ELR (cell line): ENCODE results near the gene PRODH2.
A peak's percentile ranks its signal among the peaks of the same experiment; 100 is the strongest.
"Not testable (repeated sequence)": the region's sequence is repeated elsewhere in the genome, so short reads cannot be mapped to it uniquely, and the experiment has no call there.

Experiments
- DNase-seq: peaks from one replicate; pipeline ENCODE4 v3.0.0-alpha.2; 2015; ENCODE audit warnings: low read depth

The PRODH2 gene

DNA sequence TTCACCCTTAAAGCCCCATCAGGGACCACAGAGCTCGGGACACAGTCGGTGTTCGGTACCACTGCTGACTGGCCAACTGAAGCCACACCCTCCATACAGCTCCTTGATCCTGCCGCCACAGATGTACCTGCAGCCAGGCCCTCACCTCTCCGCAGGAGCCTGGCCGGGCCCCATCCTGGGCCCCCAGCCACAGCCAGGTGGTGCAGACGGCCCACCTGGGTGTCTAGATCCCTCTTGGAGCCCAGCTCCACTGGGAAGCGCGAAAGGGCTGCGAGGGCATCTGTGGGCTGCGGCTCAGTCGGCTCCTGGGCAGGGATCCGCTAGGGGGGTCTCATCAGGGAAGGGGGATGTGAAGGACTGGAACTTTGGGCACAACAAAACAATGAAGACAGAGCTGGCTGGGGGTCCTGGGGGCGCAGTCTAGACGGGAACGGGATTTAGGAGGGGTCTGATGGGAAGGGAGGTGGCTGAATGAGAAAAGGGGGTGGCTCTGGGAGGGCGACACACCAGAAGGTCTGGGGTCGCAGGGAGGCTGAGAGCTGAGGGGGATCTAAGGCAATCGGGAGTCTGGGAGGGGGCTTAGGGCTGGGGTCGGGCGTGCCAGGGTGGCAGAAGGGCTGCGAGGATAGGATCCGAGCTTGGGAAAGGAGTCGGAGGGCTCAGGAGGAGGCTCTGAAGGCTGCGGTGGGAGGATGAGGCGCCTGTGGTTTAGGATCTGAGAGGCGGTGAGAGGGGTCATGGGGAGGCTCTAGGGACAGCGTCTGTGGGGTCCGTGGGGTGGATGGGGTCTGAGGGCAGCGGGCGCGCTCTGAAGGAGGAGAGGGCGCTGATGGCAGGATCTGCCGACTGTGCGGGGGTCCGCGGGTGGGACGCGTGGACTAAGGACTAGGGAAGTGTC lies 15.8 kb downstream of the PRODH2 start:
- DNase-seq, result no peak

DNA sequence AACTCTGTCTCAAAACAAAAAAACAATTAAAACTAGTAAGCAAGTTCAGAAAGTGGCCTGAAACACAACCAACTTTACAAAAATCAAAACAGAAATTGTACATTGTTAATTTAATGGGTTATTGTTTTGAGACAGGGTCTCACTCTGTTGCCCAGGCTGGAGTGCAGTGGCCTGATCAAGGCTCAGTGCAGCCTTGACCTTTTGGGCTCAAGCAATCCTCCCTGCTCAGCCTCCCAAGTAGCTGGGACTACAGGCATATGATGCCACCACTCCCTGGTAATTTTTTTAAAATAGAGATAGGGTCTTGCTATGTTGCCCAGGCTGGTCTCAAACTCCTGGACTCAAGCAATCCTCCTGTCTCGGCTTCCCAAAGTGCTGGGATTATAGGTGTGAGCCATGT lies 17.1 kb downstream of the PRODH2 start:
- not testable (repeated sequence) for DNase-seq

DNA sequence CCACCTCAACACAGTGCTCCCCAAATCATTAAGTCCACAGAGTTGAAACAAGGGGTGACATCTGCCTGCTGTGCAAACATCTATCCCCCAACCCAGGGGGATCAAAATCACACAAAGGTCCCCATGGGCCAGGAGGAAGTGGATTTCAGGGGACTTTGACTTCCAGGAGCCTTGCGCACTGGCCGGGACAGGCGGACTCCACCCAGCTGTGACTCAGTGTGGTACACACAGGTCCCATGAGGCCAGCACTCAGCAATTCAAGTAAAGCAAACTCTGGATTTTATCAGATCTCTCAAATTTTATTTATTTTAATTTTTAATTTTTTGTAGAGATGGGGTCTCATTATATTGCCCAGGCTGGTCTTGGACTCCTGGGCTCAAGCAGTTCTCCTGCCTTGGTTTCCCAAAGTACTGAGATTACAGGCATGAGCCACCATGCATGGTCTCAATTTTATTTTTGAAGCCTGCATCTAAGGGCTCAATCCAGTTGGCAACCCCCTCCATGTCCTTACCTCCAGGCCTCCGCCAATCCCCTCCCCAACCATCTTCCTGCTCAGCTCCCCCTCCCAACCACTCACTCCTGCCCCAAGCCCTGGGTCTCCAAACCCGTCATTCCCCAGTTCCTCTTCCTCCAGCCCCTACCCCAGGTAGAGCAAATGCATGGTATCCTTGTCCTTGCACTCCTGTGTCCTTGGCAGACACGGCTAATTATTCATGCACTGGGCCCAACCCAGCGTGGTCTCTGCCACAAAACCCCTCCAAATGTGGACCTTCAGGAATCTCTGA lies 19.1 kb downstream of the PRODH2 start:
- peak; percentile 34 for DNase-seq

DNA sequence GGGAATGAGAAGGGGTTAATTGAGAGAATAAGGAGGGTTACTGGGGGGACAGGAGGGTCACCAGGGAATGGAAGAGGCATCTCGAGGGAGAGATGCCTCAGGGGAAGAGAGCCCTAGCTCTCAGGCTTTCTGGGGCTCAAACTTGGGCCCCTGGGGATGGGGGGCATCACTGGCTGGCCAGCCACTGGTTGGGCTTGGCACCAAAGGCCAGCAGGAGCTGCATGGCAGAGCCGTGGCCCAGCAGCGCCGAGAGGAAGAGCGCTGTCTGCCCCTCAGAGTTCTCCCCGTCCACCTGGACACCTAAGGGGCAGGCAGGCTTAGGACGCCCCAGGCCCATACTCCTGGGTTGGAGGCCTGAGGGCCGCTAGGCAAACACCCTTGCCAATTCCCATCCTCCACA lies 19.8 kb downstream of the PRODH2 start:
- no peak for DNase-seq

DNA sequence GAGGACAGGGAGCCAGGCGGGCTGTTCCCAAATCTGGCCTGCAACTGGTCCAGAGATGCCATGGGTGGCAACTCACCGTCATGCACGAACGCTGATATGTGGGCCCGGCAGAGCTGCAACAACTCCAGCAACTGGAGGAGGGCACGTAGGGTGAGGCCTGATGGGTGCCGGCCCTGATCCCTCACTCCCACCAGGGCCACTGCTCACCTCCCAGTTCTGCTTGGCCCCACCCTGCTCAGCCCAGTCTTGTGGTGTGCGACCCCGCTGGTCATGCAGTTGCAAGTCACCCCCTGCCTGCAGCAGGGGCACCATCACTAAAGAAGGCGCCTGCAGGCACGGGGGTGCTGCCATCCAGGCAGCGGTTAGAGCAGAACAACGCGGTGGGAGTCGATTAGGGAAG lies 20.3 kb downstream of the PRODH2 start:
- no peak for DNase-seq

DNA sequence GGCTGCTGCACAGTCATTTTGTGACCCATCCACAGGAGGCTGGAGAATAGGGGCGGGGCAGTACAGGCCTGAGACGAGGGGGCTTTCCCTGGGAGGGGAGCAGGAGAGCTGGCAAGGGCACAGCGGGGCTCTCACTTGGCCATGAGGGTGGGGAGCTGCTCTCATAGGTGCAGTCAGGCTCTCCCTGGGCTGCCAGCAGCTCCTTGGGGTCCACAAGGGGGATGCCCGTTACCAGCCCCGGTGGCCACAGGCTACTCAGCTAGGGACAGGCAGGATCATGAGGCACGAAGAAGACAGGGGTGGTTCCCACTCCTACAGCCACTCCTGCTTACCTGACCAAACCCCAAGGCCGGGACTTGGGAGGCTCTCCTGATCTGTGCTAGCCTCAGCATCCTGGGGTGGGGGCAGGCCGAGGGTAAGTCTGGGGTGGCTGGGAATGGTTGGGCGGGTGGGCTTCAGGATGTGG lies 20.8 kb downstream of the PRODH2 start:
- no peak for DNase-seq

DNA sequence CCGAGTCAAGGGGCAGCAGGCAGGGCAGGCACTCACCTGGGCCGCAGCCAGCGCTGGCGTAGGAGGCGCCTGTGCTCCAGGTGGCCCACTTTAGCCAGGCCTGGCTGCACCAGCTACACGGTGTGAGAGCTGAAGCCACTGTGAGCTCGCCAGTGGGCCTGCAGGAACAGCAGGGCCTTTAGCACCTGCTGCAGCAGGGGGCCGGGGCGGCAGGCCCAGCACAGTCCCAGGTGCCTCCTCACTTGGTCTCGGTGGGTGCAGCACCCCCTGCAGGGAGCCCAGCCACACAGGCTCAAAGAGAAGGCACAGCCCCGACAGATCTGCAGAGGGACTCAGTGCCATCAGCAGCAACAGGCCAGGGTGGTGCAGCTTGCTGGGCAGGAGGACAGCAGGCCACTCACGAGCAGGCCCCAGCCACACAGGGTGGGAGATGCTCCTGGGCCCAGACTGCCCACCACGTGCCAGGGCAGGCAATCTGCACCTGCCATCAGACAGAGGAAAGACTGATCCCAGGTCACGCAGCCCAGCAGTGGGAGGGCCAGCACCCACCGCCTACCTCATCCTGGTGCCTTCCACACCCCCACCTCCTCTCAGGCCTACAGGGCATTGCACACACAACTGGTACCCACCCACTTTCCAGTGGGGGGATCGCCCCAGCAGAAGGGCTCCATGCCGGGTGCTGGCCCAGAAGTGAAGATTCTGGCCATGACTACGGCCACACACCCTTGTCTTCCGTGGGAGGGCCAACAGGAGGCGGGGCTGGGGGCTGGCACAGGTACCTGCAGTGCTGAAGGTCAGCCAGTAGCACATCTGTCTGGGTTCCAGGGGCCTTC lies 21.4 kb downstream of the PRODH2 start:
- no peak for DNase-seq

DNA sequence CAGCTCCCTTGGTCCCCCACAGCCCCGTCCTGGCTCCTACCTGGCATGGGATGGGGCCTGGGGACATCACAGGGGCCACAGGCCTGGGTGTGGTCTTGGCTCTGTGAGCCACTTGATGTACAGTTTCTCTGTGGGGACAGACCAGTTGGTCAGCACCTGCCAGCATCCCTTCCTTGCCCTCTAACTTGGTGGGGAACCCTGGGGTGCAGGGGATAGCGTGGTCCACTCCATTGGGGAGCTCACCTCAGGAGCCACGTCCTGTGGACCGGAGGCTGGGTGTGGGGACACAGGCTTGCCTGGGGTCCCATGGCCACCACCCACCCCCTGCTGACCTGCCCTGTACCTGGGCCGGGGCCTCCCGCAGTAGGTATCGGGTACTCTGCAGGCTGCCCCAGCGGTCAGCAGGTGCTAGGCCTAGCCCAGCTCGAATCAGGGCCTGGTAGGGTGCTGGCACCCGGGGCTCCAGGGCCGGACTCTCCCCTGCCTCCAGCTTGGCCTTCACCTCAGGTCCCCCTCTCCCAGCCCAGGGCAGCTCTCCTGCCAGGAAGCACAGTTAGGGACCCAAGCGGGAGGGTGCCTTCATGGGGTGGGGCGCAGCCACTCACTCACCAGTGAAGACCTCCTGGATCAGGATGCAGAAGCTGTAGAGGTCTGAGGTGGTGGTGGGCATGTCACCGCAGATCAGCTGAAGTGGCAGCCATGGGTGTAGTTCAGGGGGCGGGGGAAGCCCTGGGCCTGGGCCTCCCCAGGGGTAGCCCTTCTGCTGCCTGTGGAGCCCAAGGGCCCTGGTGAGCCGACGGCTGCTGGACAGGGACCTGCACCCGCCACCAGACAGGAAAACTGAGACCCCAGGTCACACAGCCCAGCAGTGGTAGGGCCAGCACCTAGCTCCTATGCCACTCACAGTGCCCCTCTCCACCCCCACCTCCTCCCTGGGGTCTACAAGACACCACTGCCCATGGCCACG lies 22.4 kb downstream of the PRODH2 start:
- DNase-seq, result no peak

DNA sequence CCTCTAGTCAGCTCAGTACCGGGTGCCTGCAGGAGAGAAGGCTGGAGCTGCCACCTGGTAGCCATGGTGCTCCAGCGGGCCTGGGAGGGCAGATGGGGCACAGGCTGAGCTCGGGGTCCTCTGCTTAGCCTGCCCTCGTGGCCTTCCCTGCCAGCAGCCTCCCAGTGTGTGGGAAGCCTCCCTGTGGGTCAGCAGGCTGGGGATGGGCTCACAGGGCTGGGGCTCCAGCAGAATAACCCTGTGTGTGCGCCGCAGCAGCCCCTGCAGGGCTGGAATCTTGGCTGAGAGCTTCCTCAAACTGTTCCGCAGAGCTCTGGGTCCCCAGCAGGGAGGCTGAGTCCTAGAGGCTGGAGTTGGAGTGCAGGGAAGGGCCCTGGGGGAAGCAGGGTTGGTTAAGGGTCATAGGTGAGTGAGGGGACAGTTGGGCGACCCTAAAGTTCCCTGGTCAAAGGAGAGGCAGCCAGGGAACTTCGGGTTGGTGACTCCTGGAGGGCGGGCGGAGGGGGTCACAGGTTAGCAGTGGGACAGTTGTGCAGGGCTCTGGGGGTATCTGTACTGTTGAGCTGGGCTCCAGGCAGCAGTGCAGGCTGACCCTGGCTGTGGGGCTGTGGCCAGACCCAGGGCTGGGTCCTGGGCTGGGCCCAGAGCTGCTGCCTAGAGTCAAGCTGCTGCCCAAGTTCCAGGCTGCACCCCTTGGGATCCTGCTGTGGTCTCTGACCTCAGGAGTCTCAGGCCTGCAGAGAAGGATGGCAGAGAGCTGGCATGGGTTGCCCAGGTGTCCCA lies 23.3 kb downstream of the PRODH2 start:
- no peak for DNase-seq

DNA sequence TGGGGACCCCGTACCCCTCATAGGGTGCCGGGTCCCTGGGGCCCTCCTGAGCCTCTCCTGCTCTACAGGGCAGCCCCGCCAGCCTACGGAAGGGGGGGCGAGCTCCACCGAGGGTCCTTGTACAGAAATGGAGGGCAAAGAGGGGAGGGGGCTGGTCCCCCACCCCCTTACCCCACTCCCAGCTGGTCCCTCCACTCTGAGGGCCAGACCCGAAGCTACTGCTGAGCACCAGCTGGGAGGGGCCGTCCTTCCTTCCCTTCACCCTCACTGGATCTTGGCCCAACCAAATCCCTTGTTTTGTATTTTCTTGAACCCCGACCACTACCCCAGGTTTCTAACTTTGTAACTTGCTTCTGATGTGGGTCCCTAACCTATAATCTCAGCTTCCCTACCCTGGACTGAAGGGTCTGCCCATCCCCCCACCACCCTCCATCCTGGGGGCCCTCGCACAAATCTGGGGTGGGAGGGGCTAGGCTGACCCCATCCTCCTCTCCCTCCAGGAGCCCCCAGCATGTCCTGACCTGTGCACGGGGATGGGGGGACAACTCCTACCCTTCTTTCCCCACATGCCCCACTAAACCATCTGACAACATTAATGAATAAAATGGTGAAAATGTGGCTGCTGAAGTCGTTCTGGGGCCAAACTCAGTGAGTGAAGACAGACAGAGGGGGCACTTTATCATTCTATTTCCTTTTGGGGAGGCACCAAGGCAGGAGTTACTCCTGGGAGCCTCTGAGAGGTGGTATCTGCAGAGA lies 24.3 kb downstream of the PRODH2 start:
- DNase-seq, result no peak

DNA sequence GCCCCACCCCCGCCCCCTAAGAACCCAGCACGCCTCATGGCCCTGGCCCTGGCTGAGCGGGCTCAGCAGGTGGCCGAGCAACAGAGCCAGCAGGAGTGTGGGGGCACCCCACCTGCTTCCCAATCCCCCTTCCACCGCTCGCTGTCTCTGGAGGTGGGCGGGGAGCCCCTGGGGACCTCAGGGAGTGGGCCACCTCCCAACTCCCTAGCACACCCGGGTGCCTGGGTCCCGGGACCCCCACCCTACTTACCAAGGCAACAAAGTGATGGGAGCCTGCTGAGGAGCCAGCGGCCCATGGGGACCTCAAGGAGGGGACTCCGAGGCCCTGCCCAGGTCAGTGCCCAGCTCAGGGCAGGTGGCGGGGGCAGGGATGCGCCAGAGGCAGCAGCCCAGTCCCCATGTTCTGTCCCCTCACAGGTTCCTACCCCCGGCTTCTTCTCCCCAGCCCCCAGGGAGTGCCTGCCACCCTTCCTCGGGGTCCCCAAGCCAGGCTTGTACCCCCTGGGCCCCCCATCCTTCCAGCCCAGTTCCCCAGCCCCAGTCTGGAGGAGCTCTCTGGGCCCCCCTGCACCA lies 25.3 kb downstream of the PRODH2 start:
- DNase-seq, result no peak

DNA sequence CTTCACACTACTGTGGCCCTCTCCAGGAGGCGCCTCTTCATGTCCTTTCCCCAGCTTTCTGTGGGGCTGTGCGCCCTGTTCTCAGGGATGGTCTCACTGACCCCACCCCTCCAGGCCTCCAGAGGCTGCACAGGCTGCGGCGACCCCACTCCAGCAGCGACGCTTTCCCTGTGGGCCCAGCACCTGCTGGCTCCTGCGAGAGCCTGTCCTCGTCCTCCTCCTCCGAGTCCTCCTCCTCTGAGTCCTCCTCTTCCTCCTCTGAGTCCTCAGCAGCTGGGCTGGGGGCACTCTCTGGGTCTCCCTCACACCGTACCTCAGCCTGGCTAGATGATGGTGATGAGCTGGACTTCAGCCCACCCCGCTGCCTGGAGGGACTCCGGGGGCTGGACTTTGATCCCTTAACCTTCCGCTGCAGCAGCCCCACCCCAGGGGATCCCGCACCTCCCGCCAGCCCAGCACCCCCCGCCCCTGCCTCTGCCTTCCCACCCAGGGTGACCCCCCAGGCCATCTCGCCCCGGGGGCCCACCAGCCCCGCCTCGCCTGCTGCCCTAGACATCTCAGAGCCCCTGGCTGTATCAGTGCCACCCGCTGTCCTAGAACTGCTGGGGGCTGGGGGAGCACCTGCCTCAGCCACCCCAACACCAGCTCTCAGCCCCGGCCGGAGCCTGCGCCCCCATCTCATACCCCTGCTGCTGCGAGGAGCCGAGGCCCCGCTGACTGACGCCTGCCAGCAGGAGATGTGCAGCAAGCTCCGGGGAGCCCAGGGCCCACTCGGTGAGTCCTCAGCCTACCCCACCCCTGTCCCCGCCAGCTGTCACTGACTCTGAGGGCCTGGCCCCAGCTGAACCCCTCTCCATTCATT lies 26.1 kb downstream of the PRODH2 start:
- no peak for DNase-seq

DNA sequence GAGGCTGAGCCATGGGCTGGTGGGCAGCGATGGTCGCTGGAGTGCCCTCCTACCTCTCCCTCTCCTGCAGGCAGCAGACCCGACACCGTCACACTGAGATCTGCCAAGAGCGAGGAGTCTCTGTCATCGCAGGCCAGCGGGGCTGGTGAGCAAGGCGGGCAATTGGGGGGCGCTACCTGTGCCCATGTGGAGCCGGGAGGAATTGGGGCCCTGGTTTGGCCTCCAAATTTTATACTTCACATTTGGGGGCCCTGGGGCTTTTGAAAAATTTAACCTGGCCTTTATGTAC lies 27.4 kb downstream of the PRODH2 start:
- no peak for DNase-seq

DNA sequence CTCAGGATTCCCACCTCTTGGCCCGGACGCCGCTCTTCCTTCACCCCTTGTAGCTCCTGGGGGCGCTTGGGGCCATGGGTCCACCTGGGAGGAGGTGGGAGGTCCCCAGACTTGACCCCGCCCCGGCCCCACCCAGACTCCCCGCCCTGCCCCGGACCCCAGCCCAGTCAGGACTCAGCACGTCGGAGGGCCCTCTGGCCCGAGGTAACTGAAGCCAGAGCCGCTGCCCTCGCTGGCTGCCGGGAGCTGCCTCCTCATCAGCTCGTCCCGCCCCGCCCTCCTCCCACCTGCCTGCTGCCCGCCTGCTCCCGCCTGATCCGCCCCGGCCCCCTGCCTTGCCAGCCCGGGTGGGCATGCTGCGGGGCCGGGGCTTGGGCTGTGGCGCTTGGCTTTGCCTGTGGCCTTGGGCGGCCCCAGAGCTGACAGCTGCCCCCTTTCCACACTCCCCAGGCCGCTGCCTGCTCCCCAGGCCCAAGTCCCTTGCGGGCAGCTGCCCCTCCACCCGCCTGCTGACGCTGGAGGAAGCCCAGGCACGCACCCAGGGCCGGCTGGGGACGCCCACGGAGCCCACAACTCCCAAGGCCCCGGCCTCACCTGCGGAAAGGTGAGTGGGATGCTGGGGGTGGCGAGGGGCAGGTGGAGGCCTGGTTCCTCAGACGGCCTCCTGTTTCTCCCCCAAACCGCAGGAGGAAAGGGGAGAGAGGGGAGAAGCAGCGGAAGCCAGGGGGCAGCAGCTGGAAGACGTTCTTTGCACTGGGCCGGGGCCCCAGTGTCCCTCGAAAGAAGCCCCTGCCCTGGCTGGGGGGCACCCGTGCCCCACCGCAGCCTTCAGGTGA lies 27.9 kb downstream of the PRODH2 start:
- DNase-seq, result no peak

DNA sequence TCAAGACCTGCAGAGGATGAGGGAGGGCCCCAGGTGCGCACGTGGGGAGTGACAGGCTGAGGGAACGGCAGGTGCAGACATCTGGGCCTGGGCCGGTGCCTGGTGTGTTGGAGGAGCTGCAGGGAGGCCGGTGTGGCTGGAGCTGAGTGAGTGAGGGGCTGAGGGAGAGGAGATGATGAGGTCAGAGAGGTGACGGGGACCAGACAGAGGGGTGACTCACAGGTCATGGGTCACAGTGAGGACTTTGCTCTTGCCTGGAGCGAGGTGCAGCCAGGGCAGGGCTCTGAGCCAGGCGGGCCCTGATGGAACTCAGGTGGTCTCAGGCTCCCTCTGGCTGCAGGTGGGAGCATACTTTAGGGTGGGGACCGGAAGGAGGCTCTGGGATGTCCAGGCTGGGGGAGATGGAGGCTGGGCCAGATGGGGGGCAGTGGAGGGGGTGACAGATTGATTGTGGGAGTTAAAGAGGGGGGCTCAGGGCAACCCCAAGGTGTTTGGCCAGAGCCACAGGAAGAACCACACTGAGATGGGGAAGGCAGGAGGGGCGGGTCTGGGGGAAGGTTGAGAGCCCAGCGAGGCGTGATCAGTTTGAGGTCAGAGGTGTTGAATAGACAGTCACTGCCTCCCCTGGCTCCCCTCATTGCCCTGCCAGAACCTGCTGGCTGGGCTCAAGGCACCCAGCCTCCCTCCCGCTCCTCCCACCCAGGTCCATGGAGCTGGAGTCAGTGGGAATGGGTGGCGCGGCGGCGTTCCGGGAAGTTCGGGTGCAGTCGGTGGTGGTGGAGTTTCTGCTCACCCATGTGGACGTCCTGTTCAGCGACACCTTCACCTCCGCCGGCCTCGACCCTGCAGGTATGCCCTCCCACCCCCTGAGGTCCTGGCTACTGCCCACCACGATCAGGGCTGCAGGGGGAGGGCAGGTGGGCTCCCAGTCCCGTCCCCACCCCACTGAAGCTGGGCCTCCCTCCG lies 28.9 kb downstream of the PRODH2 start:
- DNase-seq, result no peak

DNA sequence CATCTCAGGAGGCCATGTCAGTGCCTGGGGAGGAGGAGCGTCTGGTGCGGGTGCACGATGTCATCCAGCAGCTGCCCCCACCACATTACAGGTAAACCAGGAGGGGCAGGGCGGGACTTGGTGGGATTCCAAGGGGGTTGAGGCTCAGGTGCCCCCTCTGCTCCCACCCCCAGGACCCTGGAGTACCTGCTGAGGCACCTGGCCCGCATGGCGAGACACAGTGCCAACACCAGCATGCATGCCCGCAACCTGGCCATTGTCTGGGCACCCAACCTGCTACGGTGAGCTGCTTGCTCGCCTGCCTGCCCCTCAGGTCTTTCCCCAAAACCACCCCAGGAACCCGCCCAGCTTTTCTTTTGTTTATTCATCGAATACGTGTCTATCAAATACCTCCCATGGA lies 30.1 kb downstream of the PRODH2 start:
- no peak for DNase-seq
